Measurements from ENCODE around the gene ACTL6B.

Gene ACTL6B

GRCh38 chr7:100683659-100684533 lies 27.6 kb upstream of the ACTL6B start:
- no peak for DNase-seq (ENCODE audit: low read depth in 4 of 4, low spot score in 1 of 4)

- DNase-seq (ENCODE audit: low read depth in 4 of 4, low spot score in 1 of 4) = no peak
Measured at GRCh38 chr7:100682991-100683658, 26.9 kb upstream of the ACTL6B start.

- no peak for DNase-seq (ENCODE audit: low read depth in 4 of 4, low spot score in 1 of 4)
Measured at GRCh38 chr7:100682228-100682741, 26.0 kb upstream of the ACTL6B start.

GRCh38 chr7:100681491-100682227 lies 25.4 kb upstream of the ACTL6B start:
- DNase-seq (ENCODE audit: low read depth in 4 of 4, low spot score in 1 of 4) = no peak

- no peak for DNase-seq (ENCODE audit: low read depth in 4 of 4, low spot score in 1 of 4)
Measured at GRCh38 chr7:100680576-100681271, 24.5 kb upstream of the ACTL6B start.

GRCh38 chr7:100679927-100680575 lies 23.8 kb upstream of the ACTL6B start:
- DNase-seq (ENCODE audit: low read depth in 4 of 4, low spot score in 1 of 4) = no peak

GRCh38 chr7:100679129-100679926 lies 23.1 kb upstream of the ACTL6B start:
- DNase-seq (ENCODE audit: low read depth in 4 of 4, low spot score in 1 of 4) = no peak

- DNase-seq (ENCODE audit: low read depth in 4 of 4, low spot score in 1 of 4) = no peak
Measured at GRCh38 chr7:100678291-100678984, 22.2 kb upstream of the ACTL6B start.

GRCh38 chr7:100677308-100678267 lies 21.3 kb upstream of the ACTL6B start:
- DNase-seq (ENCODE audit: low read depth in 4 of 4, low spot score in 1 of 4) = no peak

GRCh38 chr7:100676501-100677306 lies 20.5 kb upstream of the ACTL6B start:
- no peak for DNase-seq (ENCODE audit: low read depth in 4 of 4, low spot score in 1 of 4)

GRCh38 chr7:100675581-100676350 lies 19.5 kb upstream of the ACTL6B start:
- peak; percentile 42 to 78 (median 54) for DNase-seq (ENCODE audit: low read depth in 4 of 4, low spot score in 1 of 4)

- DNase-seq (ENCODE audit: low read depth in 4 of 4, low spot score in 1 of 4) = no peak
Measured at GRCh38 chr7:100675105-100675451, 18.8 kb upstream of the ACTL6B start.

GRCh38 chr7:100674411-100675104 lies 18.3 kb upstream of the ACTL6B start:
- no peak for DNase-seq (ENCODE audit: low read depth in 4 of 4, low spot score in 1 of 4)

- DNase-seq (ENCODE audit: low read depth in 4 of 4, low spot score in 1 of 4) = no peak
Measured at GRCh38 chr7:100673942-100674410, 17.7 kb upstream of the ACTL6B start.

GRCh38 chr7:100673302-100673941 lies 17.2 kb upstream of the ACTL6B start, which contains the start of gene GNB2:
Gene GNB2 (plus strand): TSS chr7:100673740. CDS start chr7:100676266, 2,526 bp downstream.
- DNase-seq (ENCODE audit: low read depth in 4 of 4, low spot score in 1 of 4) = peak; percentile 98 to 99 (median 98)
